GM19463 (cell line): ENCODE data around the gene IL13RA1.
A peak's percentile ranks its signal among the peaks of the same experiment; 100 is the strongest.
"Not testable (repeated sequence)": the region's sequence is repeated elsewhere in the genome, so short reads cannot be mapped to it uniquely, and the experiment has no call there.

Experiments
- ATAC-seq: cut with Tn5 transposase; IDR thresholded peaks from one replicate; pipeline ENCODE4 v1.9.1; 2021; ENCODE audit warnings: mild to moderate bottlenecking, moderate library complexity; ENCODE audit not compliant: unreplicated experiment

IL13RA1 gene

GRCh38 chrX:118726887-118727685 is at the start of gene IL13RA1:
Gene IL13RA1 (plus strand): TSS chrX:118727606. CDS start chrX:118727639, 33 bp downstream.
- peak; percentile 68 for ATAC-seq

- ATAC-seq: no peak
These were observed 48.1 kb upstream of the IL13RA1 start for GRCh38 chrX:118679290-118679689.

GRCh38 chrX:118682258-118683014 is 45.0 kb upstream of the IL13RA1 start:
- ATAC-seq: no peak

- ATAC-seq: no peak
These were observed 42.0 kb upstream of the IL13RA1 start for GRCh38 chrX:118685393-118685792.

GRCh38 chrX:118688935-118689334 is 38.5 kb upstream of the IL13RA1 start:
- ATAC-seq: no peak

GRCh38 chrX:118693843-118694242 is 33.6 kb upstream of the IL13RA1 start:
- no peak for ATAC-seq

GRCh38 chrX:118694638-118695037 is 32.8 kb upstream of the IL13RA1 start:
- no peak for ATAC-seq

GRCh38 chrX:118698516-118699170 is 28.8 kb upstream of the IL13RA1 start:
- ATAC-seq: no peak

- no peak for ATAC-seq
These were observed 24.7 kb upstream of the IL13RA1 start for GRCh38 chrX:118702741-118703140.

- ATAC-seq: no peak
These were observed 20.7 kb upstream of the IL13RA1 start for GRCh38 chrX:118706681-118707080.

- ATAC-seq: no peak
These were observed 12.9 kb upstream of the IL13RA1 start for GRCh38 chrX:118714521-118714920.

GRCh38 chrX:118715917-118716316 is 11.5 kb upstream of the IL13RA1 start:
- ATAC-seq: not testable (repeated sequence)

- ATAC-seq: not testable (repeated sequence)
These were observed 10.6 kb upstream of the IL13RA1 start for GRCh38 chrX:118716833-118717232.

- ATAC-seq: no peak
These were observed 9.6 kb upstream of the IL13RA1 start for GRCh38 chrX:118717678-118718391.

- ATAC-seq: no peak
These were observed 8.7 kb upstream of the IL13RA1 start for GRCh38 chrX:118718737-118719136.

GRCh38 chrX:118720058-118720707 is 7.2 kb upstream of the IL13RA1 start:
- no peak for ATAC-seq

GRCh38 chrX:118723376-118723775 is 4.0 kb upstream of the IL13RA1 start:
- ATAC-seq: no peak

GRCh38 chrX:118724365-118724764 is 3.0 kb upstream of the IL13RA1 start:
- ATAC-seq: no peak

- no peak for ATAC-seq
These were observed 2.6 kb upstream of the IL13RA1 start for GRCh38 chrX:118724775-118725174.

GRCh38 chrX:118726396-118726795 is 1.0 kb upstream of the IL13RA1 start:
- ATAC-seq: no peak
